OCI-LY1 (cell line): ENCODE measurements around the gene GPR173.

Source experiments
- H2AFZ ChIP-seq: fragments of 200-600 bp; sonication (generic), shearing (Covaris generic); 2 replicates; pipeline ENCODE4 v1.6.0; 2014; ENCODE audit warnings: antibody characterized with exemption, mild to moderate bottlenecking, low read length
- H3F3A ChIP-seq: fragments of 200-600 bp; sonication (generic), shearing (Covaris generic); 2 replicates; pipeline ENCODE4 v1.6.0; 2014; ENCODE audit warnings: mild to moderate bottlenecking, antibody characterized with exemption, low read length, moderate library complexity; ENCODE audit not compliant: insufficient read depth
- H3K27ac ChIP-seq: fragments of 200-600 bp; sonication (generic); 2 replicates; pipeline ENCODE4 v1.5.1; 2014; ENCODE audit warnings: low read length, mixed run types, mild to moderate bottlenecking, low read depth; ENCODE audit not compliant: poor library complexity, severe bottlenecking
- H3K27me3 ChIP-seq: fragments of 200-600 bp; sonication (generic); 2 replicates; pipeline ENCODE4 v1.6.0; 2014; ENCODE audit warnings: antibody characterized with exemption, mild to moderate bottlenecking, low read length, moderate library complexity; ENCODE audit not compliant: insufficient read depth
- H3K36me3 ChIP-seq: fragments of 200-600 bp; sonication (generic); 2 replicates; pipeline ENCODE4 v1.6.1; 2014; ENCODE audit warnings: mild to moderate bottlenecking, antibody characterized with exemption, low read length, moderate library complexity, mixed read lengths; ENCODE audit not compliant: insufficient read depth
- H3K4me1 ChIP-seq: fragments of 200-600 bp; sonication (generic); 2 replicates; pipeline ENCODE4 v1.5.1; 2014; ENCODE audit warnings: mild to moderate bottlenecking, low read length, moderate library complexity; ENCODE audit not compliant: insufficient read depth, severe bottlenecking
- H3K4me2 ChIP-seq: fragments of 200-600 bp; sonication (generic), shearing (Covaris generic); 2 replicates; pipeline ENCODE4 v1.6.1; 2014; ENCODE audit warnings: low read length
- H3K4me3 ChIP-seq: fragments of 200-600 bp; sonication (generic); 2 replicates; pipeline ENCODE4 v1.5.1; 2014; ENCODE audit warnings: low read length, low read depth, mild to moderate bottlenecking, mixed read lengths; ENCODE audit not compliant: poor library complexity, severe bottlenecking
- H3K79me2 ChIP-seq: fragments of 200-600 bp; shearing (Covaris generic); 2 replicates; pipeline ENCODE4 v1.6.1; 2016; ENCODE audit warnings: mixed run types, low read length, mixed read lengths; ENCODE audit not compliant: insufficient read depth
- H3K9ac ChIP-seq: fragments of 200-600 bp; sonication (generic), shearing (Covaris generic); 2 replicates; pipeline ENCODE4 v1.6.1; 2014; ENCODE audit warnings: mild to moderate bottlenecking, low read length, mixed read lengths
- H3K9me2 ChIP-seq: fragments of 200-600 bp; sonication (generic), shearing (Covaris generic); 2 replicates; pipeline ENCODE4 v1.6.1; 2014; ENCODE audit warnings: low read depth, mild to moderate bottlenecking, low read length, mixed read lengths
- H3K9me3 ChIP-seq: fragments of 200-600 bp; shearing (Covaris generic); 2 replicates; pipeline ENCODE4 v1.6.1; 2014; ENCODE audit warnings: low read length, mixed read lengths
- H4K20me1 ChIP-seq: fragments of 200-600 bp; sonication (generic), shearing (Covaris generic); 2 replicates; pipeline ENCODE4 v1.6.0; 2016; ENCODE audit warnings: mild to moderate bottlenecking, low read length; ENCODE audit not compliant: insufficient read depth
- CTCF ChIP-seq: fragments of 200-600 bp; sonication (generic), shearing (Covaris generic); IDR thresholded peaks from 2 replicates; pipeline ENCODE4 v1.5.1; 2017; ENCODE audit warnings: mild to moderate bottlenecking, antibody characterized with exemption, low read length, moderate library complexity, mixed read lengths
- EZH2 ChIP-seq: fragments of 200-600 bp; sonication (generic), shearing (Covaris generic); IDR thresholded peaks from 2 replicates; pipeline ENCODE4 v1.8.0; 2017; ENCODE audit warnings: borderline replicate concordance, mixed run types, mild to moderate bottlenecking, antibody characterized with exemption, low read length, moderate library complexity, mixed read lengths

Gene GPR173

GRCh38 chrX:53018627-53019026 lies 30.0 kb upstream of the GPR173 start:
- Histone ChIP-seq H3K36me3 (no peaks in the 10 kb centered on the region), H3F3A (no peaks in the 10 kb centered on the region), H3K4me1 (no peaks in the 10 kb centered on the region), H3K9me3 (no peaks in the 10 kb centered on the region), H3K27me3 (no peaks in the 10 kb centered on the region), H4K20me1 (no peaks in the 10 kb centered on the region), H3K9me2 (no peaks in the 10 kb centered on the region), H3K4me3 (no peak overlapping the region), H2AFZ (no peak overlapping the region), H3K4me2 (no peak overlapping the region), H3K9ac (no peak overlapping the region), H3K27ac (no peak overlapping the region), H3K79me2 (no peaks in the 10 kb centered on the region)
- peak; percentile 20; the same call in 1 of the 2 replicates for TF ChIP-seq CTCF
- no peak for TF ChIP-seq EZH2

GRCh38 chrX:53022381-53022780 lies 26.2 kb upstream of the GPR173 start:
- H3K36me3 ChIP-seq, result no peaks in the 10 kb centered on the region
- H3K9ac ChIP-seq, result no peak overlapping the region
- H3F3A ChIP-seq, result no peaks in the 10 kb centered on the region
- TF ChIP-seq EZH2 (no peak), CTCF (no peak)
- H3K27ac ChIP-seq, result no peak overlapping the region
- no peaks in the 10 kb centered on the region for H3K79me2 ChIP-seq
- H3K4me3 ChIP-seq, result no peak overlapping the region
- no peaks in the 10 kb centered on the region for H3K4me1 ChIP-seq
- H4K20me1 ChIP-seq, result no peaks in the 10 kb centered on the region
- H3K4me2 ChIP-seq, result no peak overlapping the region
- no peaks in the 10 kb centered on the region for H3K9me2 ChIP-seq
- no peak overlapping the region for H2AFZ ChIP-seq
- no peaks in the 10 kb centered on the region for H3K27me3 ChIP-seq
- no peaks in the 10 kb centered on the region for H3K9me3 ChIP-seq

- Histone ChIP-seq H3K36me3 (no peaks in the 10 kb centered on the region), H3K27me3 (no peaks in the 10 kb centered on the region), H3K4me1 (no peaks in the 10 kb centered on the region), H3K9me3 (no peaks in the 10 kb centered on the region), H4K20me1 (no peaks in the 10 kb centered on the region), H3K79me2 (no peaks in the 10 kb centered on the region), H3K4me2 (no peak overlapping the region), H3K27ac (no peak overlapping the region), H3K4me3 (no peak overlapping the region), H2AFZ (no peak overlapping the region), H3K9ac (no peak overlapping the region), H3F3A (no peaks in the 10 kb centered on the region), H3K9me2 (no peaks in the 10 kb centered on the region)
- TF ChIP-seq CTCF, result no peak
- TF ChIP-seq EZH2, result no peak
Measured at GRCh38 chrX:53028678-53029077, 19.9 kb upstream of the GPR173 start.
